Peyer's patch (tissue), 4 donors: ENCODE results near the gene LHCGR.

Experiments
- POLR2A ChIP-seq, 2 donors: fragments of 450-650 bp; IDR thresholded peaks; one replicate each; pipeline ENCODE4 v1.5.1; 2017; ENCODE audit warnings: antibody characterized with exemption in 2 of 2, mild to moderate bottlenecking in 2 of 2, moderate library complexity in 2 of 2
- TF ChIP-seq, protein P1 (sequence below), 6 experiments: fragments of 450-650 bp in 4 of 6; fragments of 200-600 bp in 2 of 6; sonication (generic) in 1 of 6; IDR thresholded peaks; one replicate each; pipeline ENCODE4 v1.5.1; 2017 to 2019; ENCODE audit warnings: antibody characterized with exemption in 6 of 6, mild to moderate bottlenecking in 3 of 6, moderate library complexity in 1 of 6

DNA sequence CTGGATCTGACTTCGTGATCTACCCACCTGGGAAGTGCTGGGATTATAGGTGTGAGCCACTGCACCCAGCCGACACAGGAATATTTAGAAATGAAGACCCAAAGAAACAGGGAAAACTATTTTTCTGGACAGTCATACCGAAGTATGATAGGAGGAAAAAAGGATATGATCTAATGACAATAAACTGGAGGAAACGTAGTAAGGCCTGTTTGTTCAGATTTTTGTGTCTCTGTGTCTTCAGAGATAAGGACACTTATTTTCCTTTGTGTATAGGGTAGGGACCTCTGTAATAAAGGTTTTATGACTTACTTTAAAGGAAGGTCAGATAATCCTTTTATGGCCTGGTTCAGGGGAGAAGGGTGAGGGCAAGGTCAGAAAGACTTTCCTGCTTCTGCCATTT, 81.9 kb downstream of the LHCGR start:
- TF ChIP-seq, protein P1, sequence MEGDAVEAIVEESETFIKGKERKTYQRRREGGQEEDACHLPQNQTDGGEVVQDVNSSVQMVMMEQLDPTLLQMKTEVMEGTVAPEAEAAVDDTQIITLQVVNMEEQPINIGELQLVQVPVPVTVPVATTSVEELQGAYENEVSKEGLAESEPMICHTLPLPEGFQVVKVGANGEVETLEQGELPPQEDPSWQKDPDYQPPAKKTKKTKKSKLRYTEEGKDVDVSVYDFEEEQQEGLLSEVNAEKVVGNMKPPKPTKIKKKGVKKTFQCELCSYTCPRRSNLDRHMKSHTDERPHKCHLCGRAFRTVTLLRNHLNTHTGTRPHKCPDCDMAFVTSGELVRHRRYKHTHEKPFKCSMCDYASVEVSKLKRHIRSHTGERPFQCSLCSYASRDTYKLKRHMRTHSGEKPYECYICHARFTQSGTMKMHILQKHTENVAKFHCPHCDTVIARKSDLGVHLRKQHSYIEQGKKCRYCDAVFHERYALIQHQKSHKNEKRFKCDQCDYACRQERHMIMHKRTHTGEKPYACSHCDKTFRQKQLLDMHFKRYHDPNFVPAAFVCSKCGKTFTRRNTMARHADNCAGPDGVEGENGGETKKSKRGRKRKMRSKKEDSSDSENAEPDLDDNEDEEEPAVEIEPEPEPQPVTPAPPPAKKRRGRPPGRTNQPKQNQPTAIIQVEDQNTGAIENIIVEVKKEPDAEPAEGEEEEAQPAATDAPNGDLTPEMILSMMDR (IDR thresholded peaks at IDR 0.05): no peak
- TF ChIP-seq POLR2A (IDR thresholded peaks at IDR 0.05): no peak
